HCT116 (cell line): ENCODE data around the gene TBX4. TPM values are rescaled to one million over a fixed set of nuclear protein-coding genes. Genes with fewer than 3 reads are reported as not detected.

Experiments
- ATAC-seq: fragments of 200-7000 bp; cut with Tn5 transposase; 2 replicates; pipeline ENCODE4 v1.9.1; 2020; ENCODE audit warnings: mild to moderate bottlenecking, moderate library complexity
- BruUV-seq: library from RNA; stranded (reverse); fragments of 400-500 nt; replicated peaks from 2 replicates; lab custom pipeline; 2021; lab: Mats Ljungman, UMichigan
- CTCF ChIA-PET: fragments of 300-600 bp; sonication (Branson Sonifier 250); formaldehyde crosslinking; loops from one replicate; lab custom pipeline; 2021; ENCODE audit warnings: antibody characterized with exemption; lab: Charles Lee
- POLR2A ChIA-PET: fragments of 300-600, 350-600 bp; sonication (Branson Sonifier 250); formaldehyde crosslinking; loops from one replicate; lab custom pipeline; 2021; ENCODE audit warnings: antibody characterized with exemption; lab: Charles Lee
- RAD21 ChIA-PET, 2 experiments: fragments of 300-600 bp; sonication (Branson Sonifier 250); formaldehyde crosslinking; loops; one replicate each; lab custom pipeline; 2023; ENCODE audit warnings: low total read pairs in 2 of 2; ENCODE audit not compliant: uncharacterized antibody in 2 of 2, unreplicated experiment in 2 of 2, low non-redundant PET in 1 of 2; lab: Charles Lee
- DNase-seq: peaks from one replicate; pipeline ENCODE4 v3.0.0-alpha.2; 2010; ENCODE audit warnings: low read depth, low spot score
- H2AFZ ChIP-seq: fragments of 200-600 bp; shearing (Covaris generic), sonication (generic); 2 replicates; pipeline ENCODE4 v1.6.1; 2017; ENCODE audit warnings: low read depth, mixed run types, mixed read lengths, antibody characterized with exemption, low read length; ENCODE audit not compliant: poor library complexity, severe bottlenecking
- H3K27ac ChIP-seq: 2 replicates; pipeline ENCODE4 v1.5.1; 2012; ENCODE audit warnings: low read depth, low read length
- H3K27me3 ChIP-seq: fragments of 200-600 bp; sonication (generic); 2 replicates; pipeline ENCODE4 v1.6.1; 2016; ENCODE audit warnings: mixed run types, low read length, mixed read lengths; ENCODE audit not compliant: insufficient read depth
- H3K36me3 ChIP-seq, 2 experiments: fragments of 200-500 bp in 1 of 2; fragments of 200-600 bp in 1 of 2; sonication (Bioruptor generic) in 1 of 2; sonication (generic) in 1 of 2; 2 replicates each; pipeline versions ENCODE4 v1.5.1 to v1.6.1; 2014 to 2016; ENCODE audit warnings: low read length in 2 of 2, inconsistent platforms in 1 of 2, mixed read lengths in 1 of 2, mixed run types in 1 of 2; ENCODE audit not compliant: insufficient read depth in 2 of 2, control insufficient read depth in 1 of 2
- H3K4me1 ChIP-seq, 2 experiments: fragments of 200-600 bp in 1 of 2; sonication (generic) in 1 of 2; 2 replicates each; pipeline versions ENCODE4 v1.5.1 to v1.6.1; 2012 to 2017; ENCODE audit warnings: low read length in 2 of 2, inconsistent platforms in 1 of 2, mild to moderate bottlenecking in 1 of 2, mixed read lengths in 1 of 2, mixed run types in 1 of 2, moderate library complexity in 1 of 2; ENCODE audit not compliant: insufficient read depth in 2 of 2, control insufficient read depth in 1 of 2
- H3K4me2 ChIP-seq: fragments of 200-600 bp; sonication (generic); 2 replicates; pipeline ENCODE4 v1.6.1; 2017; ENCODE audit warnings: mixed run types, low read length, mixed read lengths
- H3K4me3 ChIP-seq, 2 experiments: fragments of 200-600 bp in 1 of 2; sonication (generic) in 1 of 2; replicated peaks in 1 of 2; 2 replicates each; pipeline ENCODE4 v1.5.1; 2011 to 2016; ENCODE audit warnings: low read length in 2 of 2, control low read depth in 1 of 2, low read depth in 1 of 2, mild to moderate bottlenecking in 1 of 2, mixed read lengths in 1 of 2, mixed run types in 1 of 2
- H3K79me2 ChIP-seq: fragments of 200-600 bp; sonication (generic); 2 replicates; pipeline ENCODE4 v1.6.1; 2017; ENCODE audit warnings: mild to moderate bottlenecking, mixed run types, low read length, moderate library complexity, mixed read lengths; ENCODE audit not compliant: insufficient read depth
- H3K9ac ChIP-seq: fragments of 200-600 bp; sonication (generic); 2 replicates; pipeline ENCODE4 v1.6.1; 2016; ENCODE audit warnings: low read length, mixed read lengths
- H3K9me2 ChIP-seq: fragments of 200-600 bp; sonication (generic), shearing (Covaris generic); 2 replicates; pipeline ENCODE4 v1.6.1; 2017; ENCODE audit warnings: mixed run types, mild to moderate bottlenecking, moderate library complexity; ENCODE audit not compliant: insufficient read depth
- H3K9me3 ChIP-seq, 2 experiments: fragments of 200-500 bp in 1 of 2; fragments of 200-600 bp in 1 of 2; sonication (Bioruptor generic) in 1 of 2; sonication (generic) in 1 of 2; 2 replicates each; pipeline ENCODE4 v1.6.1; 2014 to 2017; ENCODE audit warnings: low read length in 2 of 2, mixed read lengths in 2 of 2, inconsistent platforms in 1 of 2, low read depth in 1 of 2, mild to moderate bottlenecking in 1 of 2, mixed run types in 1 of 2, moderate library complexity in 1 of 2; ENCODE audit not compliant: control insufficient read depth in 1 of 2, insufficient read depth in 1 of 2
- H4K20me1 ChIP-seq: fragments of 200-600 bp; sonication (generic), shearing (Covaris generic); 2 replicates; pipeline ENCODE4 v1.6.1; 2017; ENCODE audit warnings: mixed run types, mild to moderate bottlenecking, moderate library complexity; ENCODE audit not compliant: insufficient read depth
- ATF3 ChIP-seq: IDR thresholded peaks from 2 replicates; pipeline ENCODE4 v1.6.1; 2012
- CBX3 ChIP-seq: IDR thresholded peaks from 2 replicates; pipeline ENCODE4 v1.6.1; 2012; ENCODE audit warnings: low read depth
- CEBPB ChIP-seq: IDR thresholded peaks from 2 replicates; pipeline ENCODE4 v1.6.1; 2012; ENCODE audit warnings: low read depth
- EGR1 ChIP-seq: IDR thresholded peaks from 2 replicates; pipeline ENCODE4 v1.6.1; 2012; ENCODE audit warnings: low read depth
- JUND ChIP-seq: IDR thresholded peaks from 2 replicates; pipeline ENCODE4 v1.6.1; 2012
- POLR2A ChIP-seq: IDR thresholded peaks from 2 replicates; pipeline ENCODE4 v1.7.0; 2011; ENCODE audit warnings: borderline replicate concordance; ENCODE audit not compliant: insufficient read depth, insufficient read length; ENCODE audit errors: extremely low read depth
- POLR2AphosphoS5 ChIP-seq: IDR thresholded peaks from 2 replicates; pipeline ENCODE4 v1.6.1; 2011; ENCODE audit warnings: mild to moderate bottlenecking, low read depth, low read length, moderate library complexity
- RAD21 ChIP-seq: IDR thresholded peaks from 2 replicates; pipeline ENCODE4 v1.6.1; 2012; ENCODE audit warnings: low read depth, mild to moderate bottlenecking
- SIN3A ChIP-seq: IDR thresholded peaks from 2 replicates; pipeline ENCODE4 v1.6.1; 2012; ENCODE audit warnings: low read depth
- SP1 ChIP-seq: IDR thresholded peaks from 2 replicates; pipeline ENCODE4 v1.6.1; 2012; ENCODE audit warnings: low read depth
- SRF ChIP-seq: IDR thresholded peaks from 2 replicates; pipeline ENCODE4 v1.6.1; 2012; ENCODE audit warnings: low read depth
- TCF7L2 ChIP-seq: IDR thresholded peaks from 2 replicates; pipeline ENCODE4 v1.7.0; 2011; ENCODE audit warnings: borderline replicate concordance, inconsistent platforms; ENCODE audit not compliant: insufficient read depth, insufficient read length; ENCODE audit errors: extremely low read depth
- YY1 ChIP-seq: IDR thresholded peaks from 2 replicates; pipeline ENCODE4 v1.6.1; 2011; ENCODE audit warnings: low read length, low read depth, moderate library complexity, mild to moderate bottlenecking; ENCODE audit not compliant: insufficient replicate concordance; ENCODE audit errors: extremely low read depth
- ZNF274 ChIP-seq: fragments of 200-500 bp; sonication (Bioruptor generic); IDR thresholded peaks from 2 replicates; pipeline ENCODE4 v1.6.1; 2014; ENCODE audit warnings: mild to moderate bottlenecking, low read depth, low read length, inconsistent platforms
- intact Hi-C: fragments of 100-400 bp; cut with micrococcal nuclease; formaldehyde crosslinking; loops from 2 replicates; pipeline ENCODE4 v1.10.0; 2022
- total RNA-seq: library from RNA; stranded (reverse); gene quantifications from one replicate; pipeline ENCODE4 v1.2.1, GENCODE V29; 2021; ENCODE audit not compliant: unreplicated experiment
- TF ChIP-seq, protein P1 (sequence below): IDR thresholded peaks from 2 replicates; pipeline ENCODE4 v1.6.1; 2011; ENCODE audit warnings: mild to moderate bottlenecking, low read length, moderate library complexity; ENCODE audit not compliant: insufficient replicate concordance; ENCODE audit errors: extremely low read depth

The TBX4 gene
- total RNA-seq, 1 experiment from 2014 or later, result 0.27 TPM

DNA sequence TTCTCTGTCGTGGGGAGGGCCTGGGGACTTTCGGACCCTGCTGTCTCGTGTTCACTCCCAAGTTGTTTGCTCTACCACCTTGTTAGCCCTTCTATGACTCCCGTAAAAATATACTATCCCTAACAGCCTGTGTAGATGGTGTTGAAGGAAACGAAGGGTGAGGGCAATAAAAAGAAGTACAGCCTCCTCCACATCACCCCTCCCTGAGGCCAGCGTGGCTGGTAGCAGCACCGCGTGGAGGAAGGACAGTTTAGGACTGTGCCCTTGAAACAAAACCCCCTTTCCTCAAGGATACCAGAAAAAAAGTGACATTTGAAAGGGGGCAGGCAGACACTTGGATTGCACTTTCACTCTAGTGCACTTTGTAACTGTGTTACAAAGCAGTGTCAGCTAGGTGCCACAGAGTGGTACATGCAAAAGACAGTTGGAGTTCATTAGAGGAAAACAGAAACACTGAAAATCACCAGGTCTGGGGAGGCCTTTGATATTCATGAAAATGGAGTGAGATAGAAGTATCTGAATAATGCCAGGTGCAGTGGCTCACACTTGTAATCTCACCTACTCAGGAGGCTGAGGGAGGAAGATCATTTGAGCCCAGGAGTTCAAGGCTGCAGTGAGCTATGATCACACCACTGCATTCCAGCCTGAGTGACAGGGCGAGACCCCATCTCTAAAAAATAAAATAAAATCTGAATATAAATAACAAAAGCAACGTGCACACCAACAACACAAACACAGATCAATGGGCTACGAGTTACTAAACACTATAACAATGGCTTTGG is 53.8 kb downstream of the TBX4 start:
- RAD21 ChIA-PET, result no interaction called here
- Histone ChIP-seq H3K4me3 (no peak overlapping the region), H3K27me3 (no peaks in the 10 kb centered on the region), H4K20me1 (no peaks in the 10 kb centered on the region), H2AFZ (no peak overlapping the region), H3K27ac (peak overlapping the region; percentile 24), H3K79me2 (no peaks in the 10 kb centered on the region), H3K4me1 (peaks cover 21 to 30% of the 10 kb centered on the region in 2 experiments), H3K9me3 (no peaks in the 10 kb centered on the region), H3K4me2 (no peak overlapping the region), H3K9ac (no peak overlapping the region), H3K9me2 (no peaks in the 10 kb centered on the region), H3K36me3 (no peaks in the 10 kb centered on the region)
- BruUV-seq, result no TSS peak
- POLR2A ChIA-PET, result no interaction called here
- CTCF ChIA-PET, result no interaction called here
- DNase-seq, result no peak
- no peak for ATAC-seq
- TF ChIP-seq SRF, result no peak
- TF ChIP-seq, protein P1, sequence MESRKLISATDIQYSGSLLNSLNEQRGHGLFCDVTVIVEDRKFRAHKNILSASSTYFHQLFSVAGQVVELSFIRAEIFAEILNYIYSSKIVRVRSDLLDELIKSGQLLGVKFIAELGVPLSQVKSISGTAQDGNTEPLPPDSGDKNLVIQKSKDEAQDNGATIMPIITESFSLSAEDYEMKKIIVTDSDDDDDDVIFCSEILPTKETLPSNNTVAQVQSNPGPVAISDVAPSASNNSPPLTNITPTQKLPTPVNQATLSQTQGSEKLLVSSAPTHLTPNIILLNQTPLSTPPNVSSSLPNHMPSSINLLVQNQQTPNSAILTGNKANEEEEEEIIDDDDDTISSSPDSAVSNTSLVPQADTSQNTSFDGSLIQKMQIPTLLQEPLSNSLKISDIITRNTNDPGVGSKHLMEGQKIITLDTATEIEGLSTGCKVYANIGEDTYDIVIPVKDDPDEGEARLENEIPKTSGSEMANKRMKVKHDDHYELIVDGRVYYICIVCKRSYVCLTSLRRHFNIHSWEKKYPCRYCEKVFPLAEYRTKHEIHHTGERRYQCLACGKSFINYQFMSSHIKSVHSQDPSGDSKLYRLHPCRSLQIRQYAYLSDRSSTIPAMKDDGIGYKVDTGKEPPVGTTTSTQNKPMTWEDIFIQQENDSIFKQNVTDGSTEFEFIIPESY, result no peak
- no peak for TF ChIP-seq POLR2A
- no peak for TF ChIP-seq CEBPB
- TF ChIP-seq TCF7L2, result no peak
- no peak for TF ChIP-seq RAD21
- TF ChIP-seq CBX3, result no peak
- TF ChIP-seq YY1, result no peak
- TF ChIP-seq SP1, result no peak
- no peak for TF ChIP-seq SIN3A
- no peak for TF ChIP-seq JUND
- no peak for TF ChIP-seq ATF3
- no peak for TF ChIP-seq EGR1
- TF ChIP-seq ZNF274, result no peak
- no peak for TF ChIP-seq POLR2AphosphoS5
- intact Hi-C loops, result no loop called here
